AG09309 (cell line): ENCODE measurements around the gene STARD4.

Experiments used
- DNase-seq: peaks from one replicate; pipeline ENCODE4 v3.0.0-alpha.2; 2010; ENCODE audit warnings: low read depth
- H3K4me3 ChIP-seq: 2 replicates; pipeline ENCODE4 v1.5.1; 2011; ENCODE audit warnings: mild to moderate bottlenecking, low read depth, low read length, moderate library complexity; ENCODE audit not compliant: control insufficient read depth
- TF ChIP-seq, protein P1 (sequence below): IDR thresholded peaks from 2 replicates; pipeline ENCODE4 v1.5.1; 2011; ENCODE audit warnings: mild to moderate bottlenecking, low read depth, low read length, inconsistent platforms; ENCODE audit not compliant: insufficient read depth, control insufficient read depth; ENCODE audit errors: missing control alignments

Gene STARD4

DNA sequence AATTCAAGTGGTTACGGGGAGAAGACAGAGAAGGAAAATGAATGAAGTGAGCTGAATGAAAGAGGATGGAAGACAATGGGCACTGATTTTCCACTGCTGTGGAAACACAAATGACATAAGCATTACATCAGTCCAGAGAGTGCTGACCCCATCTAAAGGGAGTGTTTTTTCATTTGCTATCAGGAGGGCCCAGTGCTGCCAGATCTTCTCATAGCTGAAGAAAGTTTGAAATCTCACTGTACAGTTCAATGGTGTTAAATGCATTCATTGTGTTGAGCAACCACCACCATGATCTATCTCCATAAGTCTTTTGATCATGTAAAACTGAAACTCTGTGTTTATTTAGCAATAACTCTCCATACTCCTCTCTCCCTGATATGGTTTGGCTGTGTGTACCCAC, 41.5 kb upstream of the STARD4 start:
- TF ChIP-seq, protein P1, sequence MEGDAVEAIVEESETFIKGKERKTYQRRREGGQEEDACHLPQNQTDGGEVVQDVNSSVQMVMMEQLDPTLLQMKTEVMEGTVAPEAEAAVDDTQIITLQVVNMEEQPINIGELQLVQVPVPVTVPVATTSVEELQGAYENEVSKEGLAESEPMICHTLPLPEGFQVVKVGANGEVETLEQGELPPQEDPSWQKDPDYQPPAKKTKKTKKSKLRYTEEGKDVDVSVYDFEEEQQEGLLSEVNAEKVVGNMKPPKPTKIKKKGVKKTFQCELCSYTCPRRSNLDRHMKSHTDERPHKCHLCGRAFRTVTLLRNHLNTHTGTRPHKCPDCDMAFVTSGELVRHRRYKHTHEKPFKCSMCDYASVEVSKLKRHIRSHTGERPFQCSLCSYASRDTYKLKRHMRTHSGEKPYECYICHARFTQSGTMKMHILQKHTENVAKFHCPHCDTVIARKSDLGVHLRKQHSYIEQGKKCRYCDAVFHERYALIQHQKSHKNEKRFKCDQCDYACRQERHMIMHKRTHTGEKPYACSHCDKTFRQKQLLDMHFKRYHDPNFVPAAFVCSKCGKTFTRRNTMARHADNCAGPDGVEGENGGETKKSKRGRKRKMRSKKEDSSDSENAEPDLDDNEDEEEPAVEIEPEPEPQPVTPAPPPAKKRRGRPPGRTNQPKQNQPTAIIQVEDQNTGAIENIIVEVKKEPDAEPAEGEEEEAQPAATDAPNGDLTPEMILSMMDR, result no peak
- no peak for DNase-seq
- H3K4me3 ChIP-seq, result no peak overlapping the region

DNA sequence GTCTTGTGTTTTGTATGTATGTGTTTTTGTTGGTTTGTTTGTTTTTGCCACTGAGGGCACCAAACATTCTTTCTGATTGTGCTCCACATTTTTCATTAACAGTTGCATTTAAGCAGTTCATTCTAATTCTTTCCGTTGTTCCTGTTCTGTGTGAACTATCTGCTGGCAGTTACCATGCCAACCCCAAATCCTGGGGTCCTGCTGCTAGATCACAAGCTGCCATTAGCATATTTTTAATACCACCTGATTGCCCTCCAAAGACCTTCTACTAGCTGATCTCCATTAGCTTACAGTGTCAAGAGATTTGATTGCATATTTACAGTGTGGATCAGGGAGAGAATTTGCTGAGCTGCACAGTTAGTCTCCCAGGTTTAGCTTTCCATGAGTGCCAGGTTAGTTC, 40.6 kb upstream of the STARD4 start:
- H3K4me3 ChIP-seq, result no peak overlapping the region
- TF ChIP-seq, protein P1, result no peak
- DNase-seq, result no peak

DNA sequence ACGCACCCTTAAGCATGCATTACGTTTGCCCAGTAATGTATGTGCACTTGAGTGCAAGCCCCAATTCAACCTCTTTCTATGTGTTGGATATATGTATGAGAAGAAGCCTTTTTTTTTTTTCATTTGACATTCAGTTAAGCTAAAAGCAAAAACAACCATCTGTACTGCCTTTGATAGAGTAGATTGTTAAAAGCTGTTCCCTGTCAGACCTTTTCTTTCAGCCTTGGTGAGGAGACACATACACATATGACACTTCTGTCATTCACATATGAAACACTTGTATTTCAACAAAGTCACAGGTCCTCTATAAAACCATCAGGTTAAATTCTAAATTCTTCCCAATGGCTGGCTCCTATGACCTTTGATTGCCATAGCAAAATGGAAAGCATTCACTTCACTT, 40.2 kb upstream of the STARD4 start:
- no peak for DNase-seq
- no peak overlapping the region for H3K4me3 ChIP-seq
- TF ChIP-seq, protein P1, result no peak

DNA sequence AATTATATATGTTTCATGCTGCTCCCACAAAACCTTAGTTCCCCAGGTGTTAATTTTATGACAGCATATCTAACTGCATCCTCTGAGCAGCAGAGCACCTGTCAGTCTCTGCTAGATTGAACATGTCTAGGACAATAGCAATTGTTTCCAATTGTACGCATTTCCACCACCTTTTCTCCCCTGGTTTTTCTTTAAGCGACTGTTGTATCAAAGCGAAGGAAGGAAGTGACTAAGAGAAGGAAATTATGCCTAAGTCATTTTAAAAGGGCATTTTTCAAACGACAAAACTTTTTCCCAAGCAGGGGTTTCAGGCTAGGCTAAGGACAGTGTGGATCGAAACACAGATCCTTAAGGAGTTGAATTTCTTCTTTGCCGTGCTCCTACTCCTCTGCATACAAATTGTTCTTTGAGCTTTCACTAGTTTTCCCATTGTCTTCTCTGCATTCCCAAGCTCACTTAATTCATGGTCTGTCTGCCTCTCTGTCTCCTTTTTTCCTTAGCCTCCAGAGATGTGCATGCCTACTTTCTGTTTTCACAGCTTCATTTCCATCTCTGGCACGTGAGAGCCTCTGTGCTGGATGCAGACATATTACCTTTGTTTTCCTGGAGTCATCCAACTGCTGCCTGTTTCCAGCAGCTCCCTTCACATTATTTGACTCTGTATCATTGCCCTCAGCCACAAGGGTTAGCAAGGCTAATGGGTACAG, 39.4 kb upstream of the STARD4 start:
- DNase-seq, result no peak
- no peak overlapping the region for H3K4me3 ChIP-seq
- TF ChIP-seq, protein P1, result no peak

DNA sequence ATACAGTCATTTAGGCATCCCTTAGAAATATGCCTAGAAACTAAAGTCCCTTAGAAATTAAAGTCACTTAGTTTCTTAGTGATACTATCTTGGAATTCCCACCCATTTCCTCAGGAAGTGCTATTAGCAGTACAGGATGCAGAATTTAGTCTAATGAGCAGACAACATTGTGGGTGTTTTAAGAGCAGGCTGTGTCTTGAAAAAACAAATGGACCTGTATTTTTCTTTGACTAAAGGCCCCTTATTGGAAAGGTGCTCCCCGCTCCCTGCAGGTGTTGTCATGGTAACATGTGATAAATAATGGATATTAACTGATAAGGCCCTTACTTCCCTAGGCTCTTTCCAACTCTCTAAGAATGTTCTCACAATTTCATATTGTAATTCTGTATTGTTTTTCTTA, 38.8 kb upstream of the STARD4 start:
- no peak for DNase-seq
- no peak overlapping the region for H3K4me3 ChIP-seq
- TF ChIP-seq, protein P1, result no peak

DNA sequence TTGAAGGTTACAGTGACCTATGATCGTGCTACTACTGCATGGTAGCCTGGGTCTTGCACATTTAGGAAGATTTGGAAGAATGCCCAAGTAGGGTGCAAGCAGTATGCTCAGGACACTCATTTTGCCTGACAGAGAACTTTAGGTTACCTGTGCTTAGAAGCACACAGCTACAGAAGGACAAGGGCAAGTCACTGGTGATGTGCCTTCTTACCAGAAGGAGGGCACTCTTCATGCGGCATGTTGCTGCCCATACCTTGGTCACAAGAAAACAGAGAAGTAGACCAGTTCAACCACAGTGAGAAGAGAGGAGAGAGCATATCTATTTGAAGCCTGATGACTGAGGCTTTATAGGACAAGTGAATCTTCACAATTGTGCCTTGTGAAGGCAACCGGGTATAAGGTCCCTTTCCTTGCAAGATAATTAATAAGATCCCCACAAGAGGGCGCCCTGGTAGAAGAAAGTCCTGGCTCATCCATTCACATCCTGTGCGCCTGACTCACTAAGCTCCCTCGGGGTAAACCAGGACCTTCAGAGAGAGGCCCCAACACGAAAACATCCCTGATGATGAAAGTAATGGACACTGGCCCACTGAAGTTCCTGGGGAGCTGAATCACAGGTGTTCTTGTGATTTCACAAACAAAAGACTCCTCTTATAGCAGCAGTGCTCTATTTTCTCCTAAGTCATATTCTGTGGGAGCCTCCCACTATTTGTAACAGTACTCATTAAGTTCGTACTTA, 38.1 kb upstream of the STARD4 start:
- TF ChIP-seq, protein P1, result peak; percentile 50
- no peak overlapping the region for H3K4me3 ChIP-seq
- DNase-seq, result peak; percentile 96
